SK-N-SH (cell line): Measurements from ENCODE around the gene CAVIN3.

Source experiments
- EP300 ChIP-seq, 2 experiments: IDR thresholded peaks; 2 replicates each; pipeline versions ENCODE4 v1.4.0 to v1.6.1; 2012; ENCODE audit warnings: borderline replicate concordance in 1 of 2, low read depth in 1 of 2, low read length in 1 of 2
- GATA2 ChIP-seq: sonication (generic); formaldehyde crosslinking; IDR thresholded peaks from 2 replicates; pipeline ENCODE4 v1.5.0; 2020; ENCODE audit warnings: mild to moderate bottlenecking, missing genetic modification reagents
- MEF2A ChIP-seq: IDR thresholded peaks from 2 replicates; pipeline ENCODE4 v1.4.0; 2012; ENCODE audit warnings: low read depth, borderline replicate concordance
- POLR2AphosphoS5 ChIP-seq: IDR thresholded peaks from 2 replicates; pipeline ENCODE4 v1.6.1; 2012; ENCODE audit warnings: low read depth, low read length
- YY1 ChIP-seq: IDR thresholded peaks from 2 replicates; pipeline ENCODE4 v1.4.0; 2012; ENCODE audit warnings: low read depth, mild to moderate bottlenecking
- TF ChIP-seq, protein P1 (sequence below): fragments of 200-600 bp; sonication (generic); IDR thresholded peaks from 2 replicates; pipeline ENCODE4 v1.6.1; 2017; ENCODE audit warnings: antibody characterized with exemption, mild to moderate bottlenecking, moderate library complexity

DNA sequence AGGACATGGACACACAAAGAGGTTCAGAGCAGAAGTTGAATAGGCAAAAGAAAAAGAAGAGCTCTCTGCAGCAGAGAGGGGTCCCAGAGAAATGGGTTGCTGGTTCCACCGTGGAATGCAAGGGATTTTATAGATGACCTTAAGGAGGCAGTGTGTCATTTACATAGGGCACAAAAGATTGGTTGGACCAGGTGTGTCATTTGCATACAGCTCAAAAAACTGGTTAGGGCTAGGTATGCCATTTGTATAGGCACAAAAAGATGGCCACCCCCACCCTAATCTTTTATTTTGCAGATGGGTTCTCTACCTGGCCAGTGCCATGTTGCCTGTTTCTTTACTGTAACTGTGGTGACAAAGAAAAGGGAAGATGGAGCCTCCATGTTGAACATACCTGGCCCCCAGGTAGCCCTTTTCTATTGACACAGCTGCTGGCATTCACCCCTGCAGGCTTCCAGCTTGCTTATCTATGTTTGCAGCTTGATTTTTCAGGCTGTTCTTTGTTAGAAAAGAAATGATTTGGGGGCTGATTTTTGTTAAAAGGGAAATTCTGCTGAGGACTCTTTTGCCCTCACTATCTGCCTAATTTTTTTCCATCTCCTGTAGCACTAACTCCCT is 3.1 kb upstream of the CAVIN3 start:
- TF ChIP-seq, protein P1, sequence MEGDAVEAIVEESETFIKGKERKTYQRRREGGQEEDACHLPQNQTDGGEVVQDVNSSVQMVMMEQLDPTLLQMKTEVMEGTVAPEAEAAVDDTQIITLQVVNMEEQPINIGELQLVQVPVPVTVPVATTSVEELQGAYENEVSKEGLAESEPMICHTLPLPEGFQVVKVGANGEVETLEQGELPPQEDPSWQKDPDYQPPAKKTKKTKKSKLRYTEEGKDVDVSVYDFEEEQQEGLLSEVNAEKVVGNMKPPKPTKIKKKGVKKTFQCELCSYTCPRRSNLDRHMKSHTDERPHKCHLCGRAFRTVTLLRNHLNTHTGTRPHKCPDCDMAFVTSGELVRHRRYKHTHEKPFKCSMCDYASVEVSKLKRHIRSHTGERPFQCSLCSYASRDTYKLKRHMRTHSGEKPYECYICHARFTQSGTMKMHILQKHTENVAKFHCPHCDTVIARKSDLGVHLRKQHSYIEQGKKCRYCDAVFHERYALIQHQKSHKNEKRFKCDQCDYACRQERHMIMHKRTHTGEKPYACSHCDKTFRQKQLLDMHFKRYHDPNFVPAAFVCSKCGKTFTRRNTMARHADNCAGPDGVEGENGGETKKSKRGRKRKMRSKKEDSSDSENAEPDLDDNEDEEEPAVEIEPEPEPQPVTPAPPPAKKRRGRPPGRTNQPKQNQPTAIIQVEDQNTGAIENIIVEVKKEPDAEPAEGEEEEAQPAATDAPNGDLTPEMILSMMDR = no peak
- TF ChIP-seq YY1 (no peak), GATA2 (CRISPR knock-in tag) (no peak), EP300 (IDR thresholded peaks at IDR 0.05; ENCODE audit: borderline replicate concordance in 1 of 2, low read depth in 1 of 2, low read length in 1 of 2) (no peak), POLR2AphosphoS5 (no peak), MEF2A (no peak)
